GM23338 (cell line): Measurements from ENCODE around the gene SYNDIG1L. TPM values are rescaled to one million over a fixed set of nuclear protein-coding genes. Genes with fewer than 3 reads are reported as not detected.
A peak's percentile ranks its signal among the peaks of the same experiment; 100 is the strongest.

Source experiments
- ATAC-seq: fragments of 200-7000 bp; cut with Tn5 transposase; 3 replicates; pipeline ENCODE4 v1.9.1; 2020
- DNase-seq: peaks from one replicate; pipeline ENCODE4 v3.0.0-alpha.2; 2015; ENCODE audit warnings: low spot score
- H2AFZ ChIP-seq: fragments of 200-600 bp; sonication (generic); 2 replicates; pipeline ENCODE4 v1.8.0; 2016; ENCODE audit warnings: antibody characterized with exemption, mild to moderate bottlenecking, moderate library complexity
- H3F3A ChIP-seq: fragments of 200-600 bp; sonication (generic); replicated peaks from 2 replicates; pipeline ENCODE4 v1.8.0; 2017; ENCODE audit warnings: antibody characterized with exemption, mixed run types, low read depth
- H3K27ac ChIP-seq: fragments of 200-600 bp; sonication (generic); 2 replicates; pipeline ENCODE4 v1.6.1; 2016; ENCODE audit warnings: low read depth
- H3K27me3 ChIP-seq: fragments of 200-600 bp; sonication (generic); 2 replicates; pipeline ENCODE4 v1.8.0; 2016; ENCODE audit warnings: mild to moderate bottlenecking, mixed run types, moderate library complexity; ENCODE audit not compliant: insufficient read depth
- H3K36me3 ChIP-seq: fragments of 200-600 bp; sonication (generic); 2 replicates; pipeline ENCODE4 v1.8.0; 2016; ENCODE audit warnings: mild to moderate bottlenecking; ENCODE audit not compliant: insufficient read depth
- H3K4me1 ChIP-seq: fragments of 200-600 bp; sonication (generic); 2 replicates; pipeline ENCODE4 v1.8.0; 2016; ENCODE audit warnings: mild to moderate bottlenecking, moderate library complexity; ENCODE audit not compliant: insufficient read depth
- H3K4me2 ChIP-seq: fragments of 200-600 bp; sonication (generic); 2 replicates; pipeline ENCODE4 v1.7.1; 2017; ENCODE audit warnings: mixed run types
- H3K4me3 ChIP-seq: fragments of 200-600 bp; sonication (generic); 2 replicates; pipeline ENCODE4 v1.6.1; 2016; ENCODE audit warnings: mixed run types
- H3K79me2 ChIP-seq: fragments of 200-600 bp; sonication (generic); replicated peaks from 2 replicates; pipeline ENCODE4 v1.8.0; 2017; ENCODE audit warnings: mild to moderate bottlenecking; ENCODE audit not compliant: insufficient read depth
- H3K9me2 ChIP-seq: fragments of 200-600 bp; sonication (generic); 2 replicates; pipeline ENCODE4 v1.8.0; 2017; ENCODE audit not compliant: insufficient read depth
- H4K20me1 ChIP-seq: fragments of 200-600 bp; sonication (generic); replicated peaks from 2 replicates; pipeline ENCODE4 v1.8.0; 2017; ENCODE audit warnings: mild to moderate bottlenecking; ENCODE audit not compliant: insufficient read depth
- H3K27ac Mint-ChIP-seq: 2 replicates; pipeline ENCODE4 v1.8.0; 2020; ENCODE audit warnings: inconsistent platforms, mild to moderate bottlenecking, moderate library complexity, mixed read lengths
- H3K27me3 Mint-ChIP-seq: 3 replicates; pipeline ENCODE4 v1.8.0; 2022; ENCODE audit warnings: low read depth, mild to moderate bottlenecking, moderate library complexity, mixed read lengths, inconsistent platforms; ENCODE audit not compliant: insufficient read depth, poor library complexity
- H3K36me3 Mint-ChIP-seq: 3 replicates; pipeline ENCODE4 v1.8.0; 2021; ENCODE audit warnings: low read depth, mild to moderate bottlenecking, inconsistent platforms, moderate library complexity, mixed read lengths
- H3K4me1 Mint-ChIP-seq: 3 replicates; pipeline ENCODE4 v1.8.0; 2020; ENCODE audit warnings: mild to moderate bottlenecking, inconsistent platforms, mixed read lengths
- H3K4me3 Mint-ChIP-seq: 3 replicates; pipeline ENCODE4 v1.8.0; 2021; ENCODE audit warnings: moderate library complexity, mild to moderate bottlenecking, inconsistent platforms, mixed read lengths
- H3K9me3 Mint-ChIP-seq: 3 replicates; pipeline ENCODE4 v1.8.0; 2020; ENCODE audit warnings: moderate library complexity, mild to moderate bottlenecking, inconsistent platforms, mixed read lengths
- CREB1 ChIP-seq: fragments of 250-450 bp; sonication (Bioruptor Pico); IDR thresholded peaks from 2 replicates; pipeline ENCODE4 v1.5.0; 2020; ENCODE audit warnings: low read depth, mild to moderate bottlenecking, moderate library complexity
- EZH2phosphoT487 ChIP-seq: fragments of 200-600 bp; sonication (generic); IDR thresholded peaks from one replicate; pipeline ENCODE4 v1.8.1; 2018; ENCODE audit warnings: antibody characterized with exemption; ENCODE audit not compliant: unreplicated experiment
- JUNB ChIP-seq: IDR thresholded peaks from one replicate; pipeline ENCODE4 v1.6.1; 2016; ENCODE audit warnings: antibody characterized with exemption; ENCODE audit not compliant: unreplicated experiment
- NANOG ChIP-seq: IDR thresholded peaks from 2 replicates; pipeline ENCODE4 v1.6.1; 2016; ENCODE audit warnings: antibody characterized with exemption, borderline replicate concordance
- POLR2AphosphoS5 ChIP-seq: IDR thresholded peaks from 2 replicates; pipeline ENCODE4 v1.6.1; 2016; ENCODE audit warnings: antibody characterized with exemption, low read depth
- ZNF114 ChIP-seq: fragments of 250-450 bp; sonication (Bioruptor Pico); IDR thresholded peaks from 2 replicates; pipeline ENCODE4 v1.5.0; 2020; ENCODE audit warnings: mild to moderate bottlenecking, moderate library complexity
- polyA plus RNA-seq: library from polyadenylated mRNA; unstranded; fragments of >200 nt; fragmentation: Nextera tagmentation; extraction: Ambion mirVana; gene quantifications from 2 replicates; pipeline ENCODE4 v1.2.1, GENCODE V29; 2016
- total RNA-seq: library from RNA; depleted of rRNA; stranded (reverse); fragments of >200 nt; shearing (Covaris generic); gene quantifications from 2 replicates; pipeline ENCODE4 v1.2.3, GENCODE V29; 2014
- TF ChIP-seq, protein P1 (sequence below): fragments of 250-450 bp; sonication (Bioruptor Pico); IDR thresholded peaks from 2 replicates; pipeline ENCODE4 v1.5.0; 2020; ENCODE audit warnings: mild to moderate bottlenecking, moderate library complexity
- TF ChIP-seq, protein P2 (sequence below): IDR thresholded peaks from 2 replicates; pipeline ENCODE4 v1.6.1; 2016; ENCODE audit warnings: antibody characterized with exemption
- TF ChIP-seq, protein P3 (sequence below), 2 experiments: fragments of 200-600 bp in 1 of 2; sonication (generic) in 1 of 2; conservative IDR thresholded peaks; 2 replicates each; pipeline versions ENCODE4 v1.5.1 to v1.6.1; 2016 to 2017; ENCODE audit warnings: antibody characterized with exemption in 2 of 2, low read depth in 2 of 2, mild to moderate bottlenecking in 2 of 2, moderate library complexity in 1 of 2

The SYNDIG1L gene
- total and polyA plus RNA-seq, 2 experiments from 2014 or later = 0.65 to 2.1 TPM

DNA sequence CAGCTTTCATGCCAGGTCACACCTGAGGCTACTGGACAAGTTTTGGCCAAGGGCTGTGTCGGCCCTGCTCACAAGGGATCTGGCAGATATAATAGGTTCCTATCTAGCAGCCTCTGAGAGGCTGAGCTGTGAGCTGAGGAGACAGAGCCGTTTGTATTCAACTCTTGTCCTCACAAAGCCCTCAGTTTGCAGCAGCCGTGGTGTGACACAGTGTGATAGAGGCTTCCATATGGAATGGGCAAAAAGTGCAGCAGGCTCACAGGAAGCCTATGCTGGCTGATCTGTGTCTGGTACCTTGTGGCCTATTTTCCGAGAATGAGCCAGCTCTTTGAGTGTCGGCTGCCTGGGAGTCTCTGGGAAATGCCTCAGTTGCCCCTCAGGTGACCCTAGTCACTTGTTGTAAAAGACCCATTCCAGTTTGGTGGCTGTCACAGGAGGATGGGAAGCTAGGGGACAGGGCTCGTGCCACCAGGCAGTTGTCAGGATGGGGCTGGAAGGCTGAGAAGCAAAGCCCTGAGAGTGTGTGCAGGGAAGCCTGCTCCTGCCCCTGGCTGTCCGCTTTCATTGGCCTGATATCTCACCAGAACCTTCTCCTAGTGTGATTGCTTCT is 61.6 kb downstream of the SYNDIG1L start:
- H3K27me3 ChIP-seq = no peaks in the 10 kb centered on the region
- H3K4me1 ChIP-seq = peaks cover 23% of the 10 kb centered on the region
- Mint-ChIP-seq H3K4me1 (peaks cover 50% of the 10 kb centered on the region), H3K27ac (no peak overlapping the region), H3K4me3 (no peak overlapping the region), H3K36me3 (peaks cover 33% of the 10 kb centered on the region), H3K9me3 (no peaks in the 10 kb centered on the region; the same call in 2 of the 3 replicates), H3K27me3 (peaks cover 19% of the 10 kb centered on the region)
- no peaks in the 10 kb centered on the region for H3K36me3 ChIP-seq
- no peak overlapping the region for H3K4me2 ChIP-seq
- no peak overlapping the region for H3K4me3 ChIP-seq
- H3F3A ChIP-seq = peaks cover 26% of the 10 kb centered on the region
- no peak overlapping the region for H2AFZ ChIP-seq
- peaks cover 23% of the 10 kb centered on the region for H4K20me1 ChIP-seq
- H3K27ac ChIP-seq = no peak overlapping the region
- TF ChIP-seq CREB1 (CRISPR knock-in tag) (no peak), POLR2AphosphoS5 (0 out of 2 replicates have a peak, but pooled peaks have one; percentile 0)
- no peaks in the 10 kb centered on the region for H3K9me2 ChIP-seq
- no peak for ATAC-seq
- DNase-seq = no peak
- H3K79me2 ChIP-seq = peaks cover 30% of the 10 kb centered on the region

DNA sequence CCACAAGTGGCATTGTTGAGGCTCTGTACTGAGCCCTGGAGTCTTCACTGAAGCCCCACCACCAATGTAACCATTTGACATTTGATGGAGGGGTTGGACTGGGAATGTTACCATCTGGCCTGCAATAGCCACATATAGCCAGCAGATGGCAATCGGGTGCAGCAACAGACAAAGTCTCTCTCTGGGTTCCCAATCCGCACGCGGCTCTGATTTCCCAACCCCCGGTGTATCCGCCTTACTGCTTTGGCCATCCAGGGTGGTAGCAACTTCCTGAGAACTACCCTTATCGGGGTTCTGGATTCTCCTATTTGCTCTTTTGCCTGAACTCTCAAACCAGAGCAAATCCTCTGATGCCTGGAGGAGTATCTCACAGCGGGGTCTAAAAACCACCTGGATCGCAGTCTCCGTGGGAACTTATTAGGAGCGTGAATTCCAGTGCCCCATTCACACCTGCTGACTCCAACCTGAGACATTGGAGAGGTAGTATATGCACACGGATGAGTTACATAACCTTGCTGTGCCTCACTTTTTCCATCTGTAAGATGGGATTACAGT is 63.6 kb downstream of the SYNDIG1L start:
- peaks cover 53% of the 10 kb centered on the region for H3K36me3 Mint-ChIP-seq
- H3K27me3 Mint-ChIP-seq = peaks cover 19% of the 10 kb centered on the region
- Histone ChIP-seq H3K4me2 (peak overlapping the region; percentile 41; the same call in 1 of the 2 replicates), H3K36me3 (peaks cover 6% of the 10 kb centered on the region; the same call in 1 of the 2 replicates), H3K27ac (no peak overlapping the region; the same call in none of the 2 replicates), H3K9me2 (no peaks in the 10 kb centered on the region), H2AFZ (no peak overlapping the region), H3K4me1 (peaks cover 22% of the 10 kb centered on the region), H3F3A (peaks cover 39% of the 10 kb centered on the region), H3K4me3 (no peak overlapping the region), H3K79me2 (peaks cover 49% of the 10 kb centered on the region), H3K27me3 (no peaks in the 10 kb centered on the region), H4K20me1 (peaks cover 41% of the 10 kb centered on the region)
- peaks cover 58% of the 10 kb centered on the region for H3K4me1 Mint-ChIP-seq
- peak overlapping the region; percentile 83; the same call in 1 of the 2 replicates for H3K27ac Mint-ChIP-seq
- no peaks in the 10 kb centered on the region for H3K9me3 Mint-ChIP-seq
- ATAC-seq (peak; percentile 87), DNase-seq (peak; percentile 97)
- no peak overlapping the region for H3K4me3 Mint-ChIP-seq
- no peak for TF ChIP-seq ZNF114 (CRISPR knock-in tag)
- TF ChIP-seq, protein P1, sequence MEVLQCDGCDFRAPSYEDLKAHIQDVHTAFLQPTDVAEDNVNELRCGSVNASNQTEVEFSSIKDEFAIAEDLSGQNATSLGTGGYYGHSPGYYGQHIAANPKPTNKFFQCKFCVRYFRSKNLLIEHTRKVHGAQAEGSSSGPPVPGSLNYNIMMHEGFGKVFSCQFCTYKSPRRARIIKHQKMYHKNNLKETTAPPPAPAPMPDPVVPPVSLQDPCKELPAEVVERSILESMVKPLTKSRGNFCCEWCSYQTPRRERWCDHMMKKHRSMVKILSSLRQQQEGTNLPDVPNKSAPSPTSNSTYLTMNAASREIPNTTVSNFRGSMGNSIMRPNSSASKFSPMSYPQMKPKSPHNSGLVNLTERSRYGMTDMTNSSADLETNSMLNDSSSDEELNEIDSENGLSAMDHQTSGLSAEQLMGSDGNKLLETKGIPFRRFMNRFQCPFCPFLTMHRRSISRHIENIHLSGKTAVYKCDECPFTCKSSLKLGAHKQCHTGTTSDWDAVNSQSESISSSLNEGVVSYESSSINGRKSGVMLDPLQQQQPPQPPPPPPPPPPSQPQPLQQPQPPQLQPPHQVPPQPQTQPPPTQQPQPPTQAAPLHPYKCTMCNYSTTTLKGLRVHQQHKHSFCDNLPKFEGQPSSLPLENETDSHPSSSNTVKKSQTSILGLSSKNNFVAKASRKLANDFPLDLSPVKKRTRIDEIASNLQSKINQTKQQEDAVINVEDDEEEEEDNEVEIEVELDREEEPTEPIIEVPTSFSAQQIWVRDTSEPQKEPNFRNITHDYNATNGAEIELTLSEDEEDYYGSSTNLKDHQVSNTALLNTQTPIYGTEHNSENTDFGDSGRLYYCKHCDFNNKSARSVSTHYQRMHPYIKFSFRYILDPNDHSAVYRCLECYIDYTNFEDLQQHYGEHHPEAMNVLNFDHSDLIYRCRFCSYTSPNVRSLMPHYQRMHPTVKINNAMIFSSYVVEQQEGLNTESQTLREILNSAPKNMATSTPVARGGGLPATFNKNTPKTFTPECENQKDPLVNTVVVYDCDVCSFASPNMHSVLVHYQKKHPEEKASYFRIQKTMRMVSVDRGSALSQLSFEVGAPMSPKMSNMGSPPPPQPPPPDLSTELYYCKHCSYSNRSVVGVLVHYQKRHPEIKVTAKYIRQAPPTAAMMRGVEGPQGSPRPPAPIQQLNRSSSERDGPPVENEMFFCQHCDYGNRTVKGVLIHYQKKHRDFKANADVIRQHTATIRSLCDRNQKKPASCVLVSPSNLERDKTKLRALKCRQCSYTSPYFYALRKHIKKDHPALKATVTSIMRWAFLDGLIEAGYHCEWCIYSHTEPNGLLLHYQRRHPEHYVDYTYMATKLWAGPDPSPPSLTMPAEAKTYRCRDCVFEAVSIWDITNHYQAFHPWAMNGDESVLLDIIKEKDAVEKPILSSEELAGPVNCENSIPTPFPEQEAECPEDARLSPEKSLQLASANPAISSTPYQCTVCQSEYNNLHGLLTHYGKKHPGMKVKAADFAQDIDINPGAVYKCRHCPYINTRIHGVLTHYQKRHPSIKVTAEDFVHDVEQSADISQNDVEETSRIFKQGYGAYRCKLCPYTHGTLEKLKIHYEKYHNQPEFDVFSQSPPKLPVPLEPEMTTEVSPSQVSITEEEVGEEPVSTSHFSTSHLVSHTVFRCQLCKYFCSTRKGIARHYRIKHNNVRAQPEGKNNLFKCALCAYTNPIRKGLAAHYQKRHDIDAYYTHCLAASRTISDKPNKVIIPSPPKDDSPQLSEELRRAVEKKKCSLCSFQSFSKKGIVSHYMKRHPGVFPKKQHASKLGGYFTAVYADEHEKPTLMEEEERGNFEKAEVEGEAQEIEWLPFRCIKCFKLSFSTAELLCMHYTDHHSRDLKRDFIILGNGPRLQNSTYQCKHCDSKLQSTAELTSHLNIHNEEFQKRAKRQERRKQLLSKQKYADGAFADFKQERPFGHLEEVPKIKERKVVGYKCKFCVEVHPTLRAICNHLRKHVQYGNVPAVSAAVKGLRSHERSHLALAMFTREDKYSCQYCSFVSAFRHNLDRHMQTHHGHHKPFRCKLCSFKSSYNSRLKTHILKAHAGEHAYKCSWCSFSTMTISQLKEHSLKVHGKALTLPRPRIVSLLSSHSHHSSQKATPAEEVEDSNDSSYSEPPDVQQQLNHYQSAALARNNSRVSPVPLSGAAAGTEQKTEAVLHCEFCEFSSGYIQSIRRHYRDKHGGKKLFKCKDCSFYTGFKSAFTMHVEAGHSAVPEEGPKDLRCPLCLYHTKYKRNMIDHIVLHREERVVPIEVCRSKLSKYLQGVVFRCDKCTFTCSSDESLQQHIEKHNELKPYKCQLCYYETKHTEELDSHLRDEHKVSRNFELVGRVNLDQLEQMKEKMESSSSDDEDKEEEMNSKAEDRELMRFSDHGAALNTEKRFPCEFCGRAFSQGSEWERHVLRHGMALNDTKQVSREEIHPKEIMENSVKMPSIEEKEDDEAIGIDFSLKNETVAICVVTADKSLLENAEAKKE (CRISPR knock-in tag) = no peak
- 0 out of 2 replicates have a peak, but pooled peaks have one; percentile 2 for TF ChIP-seq CREB1 (CRISPR knock-in tag)
- TF ChIP-seq JUNB = no peak
- TF ChIP-seq, protein P2, sequence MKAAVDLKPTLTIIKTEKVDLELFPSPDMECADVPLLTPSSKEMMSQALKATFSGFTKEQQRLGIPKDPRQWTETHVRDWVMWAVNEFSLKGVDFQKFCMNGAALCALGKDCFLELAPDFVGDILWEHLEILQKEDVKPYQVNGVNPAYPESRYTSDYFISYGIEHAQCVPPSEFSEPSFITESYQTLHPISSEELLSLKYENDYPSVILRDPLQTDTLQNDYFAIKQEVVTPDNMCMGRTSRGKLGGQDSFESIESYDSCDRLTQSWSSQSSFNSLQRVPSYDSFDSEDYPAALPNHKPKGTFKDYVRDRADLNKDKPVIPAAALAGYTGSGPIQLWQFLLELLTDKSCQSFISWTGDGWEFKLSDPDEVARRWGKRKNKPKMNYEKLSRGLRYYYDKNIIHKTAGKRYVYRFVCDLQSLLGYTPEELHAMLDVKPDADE = no peak
- TF ChIP-seq, protein P3, sequence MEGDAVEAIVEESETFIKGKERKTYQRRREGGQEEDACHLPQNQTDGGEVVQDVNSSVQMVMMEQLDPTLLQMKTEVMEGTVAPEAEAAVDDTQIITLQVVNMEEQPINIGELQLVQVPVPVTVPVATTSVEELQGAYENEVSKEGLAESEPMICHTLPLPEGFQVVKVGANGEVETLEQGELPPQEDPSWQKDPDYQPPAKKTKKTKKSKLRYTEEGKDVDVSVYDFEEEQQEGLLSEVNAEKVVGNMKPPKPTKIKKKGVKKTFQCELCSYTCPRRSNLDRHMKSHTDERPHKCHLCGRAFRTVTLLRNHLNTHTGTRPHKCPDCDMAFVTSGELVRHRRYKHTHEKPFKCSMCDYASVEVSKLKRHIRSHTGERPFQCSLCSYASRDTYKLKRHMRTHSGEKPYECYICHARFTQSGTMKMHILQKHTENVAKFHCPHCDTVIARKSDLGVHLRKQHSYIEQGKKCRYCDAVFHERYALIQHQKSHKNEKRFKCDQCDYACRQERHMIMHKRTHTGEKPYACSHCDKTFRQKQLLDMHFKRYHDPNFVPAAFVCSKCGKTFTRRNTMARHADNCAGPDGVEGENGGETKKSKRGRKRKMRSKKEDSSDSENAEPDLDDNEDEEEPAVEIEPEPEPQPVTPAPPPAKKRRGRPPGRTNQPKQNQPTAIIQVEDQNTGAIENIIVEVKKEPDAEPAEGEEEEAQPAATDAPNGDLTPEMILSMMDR (conservative IDR thresholded peaks at IDR 0.05; ENCODE audit: low read depth in 2 of 2) = peak; percentile 91 to 94
- no peak for TF ChIP-seq POLR2AphosphoS5
- no peak for TF ChIP-seq EZH2phosphoT487
- no peak for TF ChIP-seq NANOG
